ENCODE results near the gene MRPS7.

The MRPS7 gene

DNA sequence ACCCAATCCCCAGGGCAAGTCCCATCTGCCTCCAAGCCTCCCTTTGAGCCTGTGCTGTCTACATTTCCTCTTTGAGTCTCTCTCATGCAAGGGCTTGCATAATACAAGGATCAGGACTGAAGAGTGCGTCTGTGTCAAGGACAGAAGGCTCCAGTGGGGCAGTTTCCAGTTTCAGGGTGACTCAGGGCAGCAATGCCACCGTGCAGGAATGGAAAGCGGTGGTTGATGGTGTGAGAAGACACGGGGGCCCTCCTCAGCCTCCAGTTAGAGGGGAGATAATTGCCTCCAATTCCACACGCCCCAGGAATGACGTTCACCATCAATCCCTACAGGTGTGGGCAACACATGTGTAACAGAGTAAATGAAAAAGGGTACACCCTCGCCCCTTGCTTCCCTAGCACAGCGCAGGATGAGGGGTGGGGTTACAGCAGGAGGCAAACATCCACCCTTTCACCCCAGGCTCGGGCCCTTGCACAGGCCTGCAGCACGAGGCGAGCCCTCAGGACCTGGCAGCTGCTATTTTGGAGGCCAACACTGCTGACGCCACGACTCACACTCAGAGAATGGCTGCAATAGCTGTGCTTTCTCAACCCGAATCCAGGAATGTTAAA is 52.4 kb downstream of the MRPS7 start:
- peak; percentile 93 to 98 (median 97) for DNase-seq

DNA sequence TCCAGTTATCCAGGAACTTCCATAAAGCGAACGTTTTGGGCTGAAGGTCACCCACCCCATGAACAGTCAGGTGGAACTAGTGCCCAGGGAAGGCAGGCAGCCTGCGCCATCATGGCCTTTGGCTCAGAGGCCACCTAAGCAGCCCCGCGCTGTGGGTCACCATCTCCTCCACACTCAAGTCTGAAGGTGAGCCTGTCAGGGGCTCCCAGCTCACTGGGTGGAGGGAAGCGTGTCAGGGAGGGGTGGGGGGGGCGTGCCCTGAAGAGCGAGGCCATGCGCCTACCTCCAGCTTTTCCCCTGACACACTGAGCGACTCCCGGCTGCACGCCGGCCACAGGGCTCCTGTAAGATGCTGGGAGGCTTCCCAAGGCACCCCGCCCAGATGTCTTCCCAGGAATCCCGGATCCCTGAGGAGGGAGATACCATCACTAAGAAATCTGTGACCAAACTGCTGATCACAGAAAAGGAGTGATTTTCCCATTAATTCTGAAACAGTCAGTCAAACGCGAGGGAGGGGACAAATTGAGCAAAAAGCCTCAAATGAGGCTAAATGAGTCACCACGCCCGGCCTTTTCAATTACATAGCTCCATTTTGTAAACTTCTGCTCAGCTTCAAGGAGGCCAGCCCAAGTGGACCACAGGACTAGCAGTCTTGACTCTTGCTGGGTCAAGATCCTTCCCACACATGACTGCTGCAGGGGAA is 54.0 kb downstream of the MRPS7 start:
- DNase-seq, result peak; percentile 88 to 95 (median 93)
